A673 (cell line): ENCODE data around the gene PIK3CG. TPM values are rescaled to one million over a fixed set of nuclear protein-coding genes. Genes with fewer than 3 reads are reported as not detected.

Experiments
- BruUV-seq: library from RNA; stranded (reverse); fragments of 400-500 nt; replicated peaks from 2 replicates; lab custom pipeline; 2021; lab: Mats Ljungman, UMichigan
- CTCF ChIA-PET: fragments of 300-600 bp; sonication (Branson Sonifier 250); formaldehyde crosslinking; loops from one replicate; lab custom pipeline; 2022; ENCODE audit warnings: antibody characterized with exemption; lab: Charles Lee
- POLR2A ChIA-PET: fragments of 300-600 bp; sonication (Branson Sonifier 250); formaldehyde crosslinking; loops from one replicate; lab custom pipeline; 2022; ENCODE audit warnings: antibody characterized with exemption; ENCODE audit not compliant: low non-redundant PET; lab: Charles Lee
- DNase-seq: peaks from one replicate; pipeline ENCODE4 v3.0.0-alpha.2; 2015; ENCODE audit warnings: low spot score
- H3K27ac ChIP-seq: fragments of 200-600 bp; sonication (generic); 2 replicates; pipeline ENCODE4 v1.5.1; 2016; ENCODE audit warnings: mixed run types, low read depth, mild to moderate bottlenecking, mixed read lengths, antibody characterized with exemption, low read length; ENCODE audit not compliant: poor library complexity, severe bottlenecking
- H3K27me3 ChIP-seq: fragments of 200-600 bp; sonication (generic); replicated peaks from 2 replicates; pipeline ENCODE4 v1.6.1; 2017; ENCODE audit warnings: mixed run types, low read depth, mild to moderate bottlenecking, mixed read lengths, antibody characterized with exemption, low read length; ENCODE audit not compliant: insufficient read depth, poor library complexity
- H3K36me3 ChIP-seq: fragments of 200-600 bp; sonication (generic); 2 replicates; pipeline ENCODE4 v1.6.1; 2016; ENCODE audit warnings: mixed run types, mild to moderate bottlenecking, mixed read lengths, antibody characterized with exemption, low read length; ENCODE audit not compliant: insufficient read depth, poor library complexity, severe bottlenecking
- H3K4me1 ChIP-seq: fragments of 200-600 bp; sonication (generic); 2 replicates; pipeline ENCODE4 v1.6.1; 2017; ENCODE audit warnings: mixed run types, mild to moderate bottlenecking, mixed read lengths, antibody characterized with exemption, low read length; ENCODE audit not compliant: insufficient read depth, poor library complexity, severe bottlenecking
- H3K4me3 ChIP-seq: fragments of 200-600 bp; sonication (generic); 2 replicates; pipeline ENCODE4 v1.5.1; 2016; ENCODE audit warnings: low read depth, mixed run types, mild to moderate bottlenecking, mixed read lengths, low read length; ENCODE audit not compliant: poor library complexity, severe bottlenecking
- H3K9me3 ChIP-seq: fragments of 200-600 bp; sonication (generic); 2 replicates; pipeline ENCODE4 v1.6.1; 2016; ENCODE audit warnings: mixed run types, low read depth, mild to moderate bottlenecking, mixed read lengths, antibody characterized with exemption, low read length; ENCODE audit not compliant: poor library complexity, severe bottlenecking
- CTCF ChIP-seq: fragments of 300-800, 200-600 bp; sonication (generic); conservative IDR thresholded peaks from 2 replicates; pipeline ENCODE4 v1.5.1; 2017; ENCODE audit warnings: low read depth, mild to moderate bottlenecking, antibody characterized with exemption, low read length, moderate library complexity, mixed read lengths
- EZH2 ChIP-seq: fragments of 200-600 bp; sonication (generic); IDR thresholded peaks from 2 replicates; pipeline ENCODE4 v1.6.1; 2017; ENCODE audit warnings: borderline replicate concordance, low read depth, mild to moderate bottlenecking, mixed read lengths, antibody characterized with exemption, low read length; ENCODE audit not compliant: poor library complexity, severe bottlenecking
- intact Hi-C: fragments of 100-400 bp; cut with micrococcal nuclease; formaldehyde crosslinking; loops from one replicate; pipeline ENCODE4 v1.10.0; 2022; ENCODE audit not compliant: unreplicated experiment
- total RNA-seq: library from RNA; stranded (reverse); gene quantifications from 2 replicates; pipeline ENCODE4 v1.2.3, GENCODE V29; 2021

PIK3CG gene
- total RNA-seq, 1 experiment from 2014 or later, result 13.4 TPM

GRCh38 chr7:106870983-106871410 is 5.9 kb downstream of the PIK3CG start:
- Histone ChIP-seq H3K27ac (no peak overlapping the region), H3K4me1 (peaks cover 25% of the 10 kb centered on the region), H3K4me3 (no peak overlapping the region), H3K9me3 (peaks cover 5% of the 10 kb centered on the region), H3K36me3 (peaks cover 21% of the 10 kb centered on the region), H3K27me3 (no peaks in the 10 kb centered on the region)
- BruUV-seq, result no TSS peak
- CTCF ChIA-PET, result no interaction called here
- POLR2A ChIA-PET, result no interaction called here
- TF ChIP-seq CTCF (no peak), EZH2 (no peak)
- DNase-seq, result no peak
- intact Hi-C loops, result no loop called here

GRCh38 chr7:106871793-106872571 is 6.9 kb downstream of the PIK3CG start:
- POLR2A ChIA-PET, result no interaction called here

GRCh38 chr7:106872763-106873162 is 7.7 kb downstream of the PIK3CG start:
- TF ChIP-seq EZH2 (no peak), CTCF (no peak)
- H3K36me3 ChIP-seq, result peaks cover 26% of the 10 kb centered on the region
- BruUV-seq, result no TSS peak
- no peak for DNase-seq
- intact Hi-C loops, result no loop called here
- no peak overlapping the region for H3K27ac ChIP-seq
- no peak overlapping the region for H3K4me3 ChIP-seq
- peaks cover 22% of the 10 kb centered on the region for H3K4me1 ChIP-seq
- peaks cover 5% of the 10 kb centered on the region for H3K9me3 ChIP-seq
- ChIA-PET POLR2A (no interaction called here), CTCF (no interaction called here)
- H3K27me3 ChIP-seq, result no peaks in the 10 kb centered on the region

More at GRCh38 chr7:106871793-106872571, 6.9 kb downstream of the PIK3CG start:
- H3K9me3 ChIP-seq, result peaks cover 5% of the 10 kb centered on the region
- no peaks in the 10 kb centered on the region for H3K27me3 ChIP-seq
- BruUV-seq, result no TSS peak
- peaks cover 22% of the 10 kb centered on the region for H3K4me1 ChIP-seq
- TF ChIP-seq CTCF (no peak), EZH2 (no peak)
- CTCF ChIA-PET, result no interaction called here
- intact Hi-C loops, result no loop called here
- no peak for DNase-seq
- no peak overlapping the region for H3K27ac ChIP-seq
- H3K36me3 ChIP-seq, result peaks cover 24% of the 10 kb centered on the region
- H3K4me3 ChIP-seq, result no peak overlapping the region
